Gastroesophageal sphincter (tissue), 3 donors: ENCODE measurements around the gene PGAM1.

Source experiments
- EP300 ChIP-seq: sonication (generic); formaldehyde crosslinking; IDR thresholded peaks from one replicate; pipeline ENCODE4 v1.6.1; 2017; ENCODE audit warnings: antibody characterized with exemption, mild to moderate bottlenecking
- TF ChIP-seq, protein P1 (sequence below), 4 experiments: fragments of 200-600 bp in 2 of 4; fragments of 450-650 bp in 2 of 4; sonication (generic) in 1 of 4; IDR thresholded peaks; one replicate each; pipeline ENCODE4 v1.5.1; 2017 to 2019; ENCODE audit warnings: antibody characterized with exemption in 4 of 4, mild to moderate bottlenecking in 2 of 4, moderate library complexity in 2 of 4

DNA sequence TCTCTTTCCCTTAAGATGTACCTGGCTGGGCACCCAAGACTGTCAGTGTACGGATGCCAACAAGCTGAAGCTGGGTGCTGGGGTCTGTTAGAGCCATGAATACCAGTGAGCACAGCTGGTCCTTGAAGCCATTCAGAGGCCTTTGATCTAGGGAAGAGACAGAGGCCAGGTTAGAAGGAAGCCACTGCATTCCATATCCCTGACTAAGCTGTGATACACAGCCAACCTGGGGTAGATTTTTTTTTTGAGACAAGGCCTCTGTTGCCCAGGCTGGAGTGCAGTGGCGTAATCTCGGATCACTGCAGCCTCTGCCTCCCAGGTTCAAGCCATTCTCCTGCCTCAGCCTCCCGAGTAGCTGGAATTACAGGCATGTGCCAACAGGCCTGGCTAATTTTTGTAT lies 40.8 kb downstream of the PGAM1 start:
- no peak for TF ChIP-seq EP300
- TF ChIP-seq, protein P1, sequence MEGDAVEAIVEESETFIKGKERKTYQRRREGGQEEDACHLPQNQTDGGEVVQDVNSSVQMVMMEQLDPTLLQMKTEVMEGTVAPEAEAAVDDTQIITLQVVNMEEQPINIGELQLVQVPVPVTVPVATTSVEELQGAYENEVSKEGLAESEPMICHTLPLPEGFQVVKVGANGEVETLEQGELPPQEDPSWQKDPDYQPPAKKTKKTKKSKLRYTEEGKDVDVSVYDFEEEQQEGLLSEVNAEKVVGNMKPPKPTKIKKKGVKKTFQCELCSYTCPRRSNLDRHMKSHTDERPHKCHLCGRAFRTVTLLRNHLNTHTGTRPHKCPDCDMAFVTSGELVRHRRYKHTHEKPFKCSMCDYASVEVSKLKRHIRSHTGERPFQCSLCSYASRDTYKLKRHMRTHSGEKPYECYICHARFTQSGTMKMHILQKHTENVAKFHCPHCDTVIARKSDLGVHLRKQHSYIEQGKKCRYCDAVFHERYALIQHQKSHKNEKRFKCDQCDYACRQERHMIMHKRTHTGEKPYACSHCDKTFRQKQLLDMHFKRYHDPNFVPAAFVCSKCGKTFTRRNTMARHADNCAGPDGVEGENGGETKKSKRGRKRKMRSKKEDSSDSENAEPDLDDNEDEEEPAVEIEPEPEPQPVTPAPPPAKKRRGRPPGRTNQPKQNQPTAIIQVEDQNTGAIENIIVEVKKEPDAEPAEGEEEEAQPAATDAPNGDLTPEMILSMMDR (IDR thresholded peaks at IDR 0.05): no peak
